DMS 273 treated with DMSO at 0.1 percent for 48 hours (cell line): ENCODE data around the gene IFT43.

Experiments
- DNase-seq: peaks from one replicate; lab custom pipeline; 2025; lab: John Stamatoyannopoulos, UW

Gene IFT43

GRCh38 chr14:76112889-76113624 is 127.5 kb downstream of the IFT43 start:
- DNase-seq = no peak

GRCh38 chr14:76113691-76114090 is 128.1 kb downstream of the IFT43 start:
- DNase-seq = no peak

GRCh38 chr14:76115010-76115422 is 129.5 kb downstream of the IFT43 start:
- DNase-seq = no peak

- DNase-seq = peak; percentile 38
Measured at GRCh38 chr14:76117789-76118484, 132.4 kb downstream of the IFT43 start.

GRCh38 chr14:76118594-76118993 is 133.0 kb downstream of the IFT43 start:
- DNase-seq = no peak

GRCh38 chr14:76121089-76121748 is 135.7 kb downstream of the IFT43 start:
- no peak for DNase-seq

GRCh38 chr14:76123426-76124225 is 138.1 kb downstream of the IFT43 start:
- DNase-seq = no peak

- no peak for DNase-seq
Measured at GRCh38 chr14:76125511-76125910, 139.9 kb downstream of the IFT43 start.

GRCh38 chr14:76126076-76126475 is 140.5 kb downstream of the IFT43 start:
- DNase-seq = no peak

- no peak for DNase-seq
Measured at GRCh38 chr14:76129851-76130576, 144.5 kb downstream of the IFT43 start.

GRCh38 chr14:76131071-76131965 is 145.8 kb downstream of the IFT43 start:
- DNase-seq = no peak

GRCh38 chr14:76133103-76133502 is 147.5 kb downstream of the IFT43 start:
- no peak for DNase-seq
